Tibial artery (tissue), 4 donors: ENCODE results near the gene PARP6.

Source experiments
- DNase-seq, 2 donors: peaks; one replicate each; pipeline ENCODE4 v3.0.0-alpha.2; 2019
- H3K27ac ChIP-seq, 2 donors: fragments of 200-600 bp; sonication (generic) in 1 of 2; 1 replicate in 1 of 2; 2 replicates in 1 of 2; pipeline ENCODE4 v1.5.1; 2018 to 2019; ENCODE audit warnings: mild to moderate bottlenecking in 1 of 2
- H3K27me3 ChIP-seq, 2 donors: fragments of 200-600 bp; sonication (generic) in 1 of 2; one replicate each; pipeline versions ENCODE4 v1.5.1 to v1.6.0; 2016 to 2019
- H3K36me3 ChIP-seq, 3 donors: fragments of 200-600 bp; sonication (generic) in 2 of 3; one replicate each; pipeline ENCODE4 v1.5.1; 2016 to 2019; ENCODE audit warnings: mild to moderate bottlenecking in 2 of 3
- H3K4me1 ChIP-seq, 4 donors: fragments of 200-600 bp; sonication (generic) in 2 of 4; 1 replicate in 3 of 4; 2 replicates in 1 of 4; pipeline ENCODE4 v1.5.1; 2016 to 2019
- H3K4me3 ChIP-seq, 2 donors: fragments of 200-600 bp; sonication (generic) in 1 of 2; 1 replicate in 1 of 2; 2 replicates in 1 of 2; pipeline ENCODE4 v1.5.1; 2018 to 2019; ENCODE audit warnings: mild to moderate bottlenecking in 2 of 2
- H3K9me3 ChIP-seq, 3 donors: fragments of 200-600 bp; sonication (generic) in 1 of 3; one replicate each; pipeline ENCODE4 v1.5.1; 2016 to 2019
- intact Hi-C: fragments of 100-400 bp; cut with DNase I; formaldehyde crosslinking; loops from one replicate; pipeline ENCODE4 v1.15.0; 2023; ENCODE audit warnings: low total_unique reads
- TF ChIP-seq, protein P1 (sequence below), 2 experiments: fragments of 200-600 bp in 1 of 2; fragments of 450-650 bp in 1 of 2; IDR thresholded peaks; one replicate each; pipeline ENCODE4 v1.5.1; 2017 to 2019; ENCODE audit warnings: antibody characterized with exemption in 2 of 2, mild to moderate bottlenecking in 1 of 2, moderate library complexity in 1 of 2

PARP6 gene

DNA sequence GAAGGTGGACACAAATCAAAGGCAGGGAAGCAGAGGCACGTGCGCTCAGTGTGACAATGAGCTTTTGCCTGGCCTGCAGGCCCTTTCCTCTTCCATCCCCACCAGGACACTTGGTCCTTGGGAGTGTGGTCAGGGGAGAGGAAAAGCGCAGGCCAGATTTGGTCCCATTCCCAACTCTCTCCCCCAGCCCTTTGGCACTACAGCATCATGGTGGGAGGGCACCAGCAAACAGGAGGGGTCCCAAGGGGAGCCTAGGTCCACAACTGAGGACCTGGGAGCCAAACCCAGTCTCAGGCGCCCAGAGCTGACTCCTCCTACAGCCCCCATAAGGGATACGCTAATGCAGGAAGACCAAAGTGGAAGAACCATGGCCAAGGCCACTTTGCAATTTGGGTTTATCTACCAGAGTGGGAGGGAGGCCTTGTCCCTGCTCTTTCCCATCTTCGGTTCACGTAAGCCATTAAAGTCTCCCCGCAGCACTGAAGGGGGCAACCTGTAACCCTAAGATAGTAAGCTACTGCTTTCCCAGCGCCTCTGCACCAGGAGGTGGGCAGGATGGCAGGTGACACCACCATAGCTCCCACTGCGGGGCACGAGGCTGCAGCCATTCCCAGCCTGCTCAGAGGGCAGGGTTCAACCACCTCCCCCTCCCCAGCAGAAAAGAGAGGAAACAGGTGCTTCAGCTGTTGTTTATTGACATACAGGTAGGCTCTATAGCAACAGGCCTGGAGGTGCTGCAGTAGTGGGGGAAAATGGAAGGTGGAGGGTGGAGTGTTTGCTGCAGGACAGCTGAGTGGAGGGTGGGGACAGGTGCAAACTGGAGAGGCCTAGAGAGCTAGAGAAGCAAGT, 73.8 kb downstream of the PARP6 start:
- Histone ChIP-seq H3K36me3 (peaks cover 35 to 52% (median 40%) of the 10 kb centered on the region in 3 donors), H3K4me3 (no peak overlapping the region), H3K27me3 (peaks cover 0 to 4% of the 10 kb centered on the region in 2 donors), H3K27ac (no peak overlapping the region), H3K4me1 (peaks cover 0 to 19% (median 11%) of the 10 kb centered on the region in 4 donors), H3K9me3 (no peaks in the 10 kb centered on the region)
- DNase-seq: no peak
- TF ChIP-seq, protein P1, sequence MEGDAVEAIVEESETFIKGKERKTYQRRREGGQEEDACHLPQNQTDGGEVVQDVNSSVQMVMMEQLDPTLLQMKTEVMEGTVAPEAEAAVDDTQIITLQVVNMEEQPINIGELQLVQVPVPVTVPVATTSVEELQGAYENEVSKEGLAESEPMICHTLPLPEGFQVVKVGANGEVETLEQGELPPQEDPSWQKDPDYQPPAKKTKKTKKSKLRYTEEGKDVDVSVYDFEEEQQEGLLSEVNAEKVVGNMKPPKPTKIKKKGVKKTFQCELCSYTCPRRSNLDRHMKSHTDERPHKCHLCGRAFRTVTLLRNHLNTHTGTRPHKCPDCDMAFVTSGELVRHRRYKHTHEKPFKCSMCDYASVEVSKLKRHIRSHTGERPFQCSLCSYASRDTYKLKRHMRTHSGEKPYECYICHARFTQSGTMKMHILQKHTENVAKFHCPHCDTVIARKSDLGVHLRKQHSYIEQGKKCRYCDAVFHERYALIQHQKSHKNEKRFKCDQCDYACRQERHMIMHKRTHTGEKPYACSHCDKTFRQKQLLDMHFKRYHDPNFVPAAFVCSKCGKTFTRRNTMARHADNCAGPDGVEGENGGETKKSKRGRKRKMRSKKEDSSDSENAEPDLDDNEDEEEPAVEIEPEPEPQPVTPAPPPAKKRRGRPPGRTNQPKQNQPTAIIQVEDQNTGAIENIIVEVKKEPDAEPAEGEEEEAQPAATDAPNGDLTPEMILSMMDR (IDR thresholded peaks at IDR 0.05): no peak
- intact Hi-C loops: no loop called here

GRCh38 chr15:72197460-72198355, 74.6 kb downstream of the PARP6 start, which contains the start of gene GRAMD2A:
Gene GRAMD2A (minus strand): TSS chr15:72197787.
- Histone ChIP-seq H3K27ac (no peak within 1 kb of the TSS), H3K36me3 (peaks cover 30 to 43% (median 31%) of the 10 kb centered on the region in 3 donors), H3K4me1 (peaks cover 0 to 13% (median 5%) of the 10 kb centered on the region in 4 donors), H3K9me3 (no peaks in the 10 kb centered on the region), H3K4me3 (peak within 1 kb of the TSS; percentile 48 to 59), H3K27me3 (peaks cover 0 to 4% of the 10 kb centered on the region in 2 donors)
- no peak for DNase-seq
- TF ChIP-seq, protein P1 (IDR thresholded peaks at IDR 0.05): no peak
- intact Hi-C loops: no loop called here

GRCh38 chr15:72197041-72197459, 75.3 kb downstream of the PARP6 start:
- no peak overlapping the region for H3K27ac ChIP-seq
- TF ChIP-seq, protein P1 (IDR thresholded peaks at IDR 0.05): no peak
- intact Hi-C loops: no loop called here
- peak overlapping the region; percentile 48 to 59 for H3K4me3 ChIP-seq
- H3K9me3 ChIP-seq: no peaks in the 10 kb centered on the region
- no peak for DNase-seq
- peaks cover 0 to 4% of the 10 kb centered on the region in 2 donors for H3K27me3 ChIP-seq
- peaks cover 23 to 37% (median 25%) of the 10 kb centered on the region in 3 donors for H3K36me3 ChIP-seq
- H3K4me1 ChIP-seq: peaks cover 0 to 13% (median 5%) of the 10 kb centered on the region in 4 donors

GRCh38 chr15:72196409-72197040, 75.8 kb downstream of the PARP6 start:
- Histone ChIP-seq H3K9me3 (no peaks in the 10 kb centered on the region), H3K4me3 (peak overlapping the region in 1 of 2 donors; percentile 59), H3K27ac (no peak overlapping the region), H3K27me3 (peaks cover 0 to 4% of the 10 kb centered on the region in 2 donors), H3K4me1 (peaks cover 0 to 13% (median 5%) of the 10 kb centered on the region in 4 donors), H3K36me3 (peaks cover 18 to 32% (median 20%) of the 10 kb centered on the region in 3 donors)
- intact Hi-C loops: no loop called here
- TF ChIP-seq, protein P1 (IDR thresholded peaks at IDR 0.05): no peak
- no peak for DNase-seq

DNA sequence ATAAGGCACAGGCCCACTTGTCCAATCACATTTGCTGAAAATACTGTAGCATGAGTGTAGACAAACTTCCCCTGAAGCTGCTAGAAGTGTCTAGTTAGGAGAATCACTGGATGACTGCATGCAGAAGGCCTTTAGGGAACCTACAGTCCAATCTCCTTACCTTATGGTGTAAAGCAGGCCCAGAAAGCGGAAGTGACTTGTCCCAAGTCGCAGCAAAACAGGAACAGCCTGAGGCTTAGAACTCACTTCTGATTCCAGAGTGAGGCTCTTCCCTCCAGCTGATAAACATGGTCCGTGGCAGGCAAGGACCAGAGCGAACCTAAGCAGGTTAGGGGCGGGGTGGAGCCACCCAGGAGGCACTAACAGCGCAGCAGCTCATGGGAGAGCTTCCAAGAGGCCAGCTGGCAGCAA, 77.2 kb downstream of the PARP6 start:
- H3K27me3 ChIP-seq: peaks cover 0 to 4% of the 10 kb centered on the region in 2 donors
- intact Hi-C loops: no loop called here
- DNase-seq: no peak
- no peak overlapping the region for H3K4me3 ChIP-seq
- TF ChIP-seq, protein P1 (IDR thresholded peaks at IDR 0.05): no peak
- H3K9me3 ChIP-seq: no peaks in the 10 kb centered on the region
- H3K27ac ChIP-seq: no peak overlapping the region
- H3K36me3 ChIP-seq: peaks cover 9 to 17% (median 11%) of the 10 kb centered on the region in 3 donors
- H3K4me1 ChIP-seq: peaks cover 0 to 13% (median 5%) of the 10 kb centered on the region in 4 donors
